LNCaP clone FGC (cell line): Measurements from ENCODE around the gene PHGDH.
A peak's percentile ranks its signal among the peaks of the same experiment; 100 is the strongest.
"Not testable (repeated sequence)": the region's sequence is repeated elsewhere in the genome, so short reads cannot be mapped to it uniquely, and the experiment has no call there.

Source experiments
- DNase-seq: peaks from one replicate; pipeline ENCODE4 v3.0.0-alpha.2; 2011; ENCODE audit warnings: low read depth
- H3K4me3 ChIP-seq: 2 replicates; pipeline ENCODE4 v1.5.1; 2011; ENCODE audit warnings: mild to moderate bottlenecking, low read depth, low read length, control low read depth
- CTCF ChIP-seq: IDR thresholded peaks from 2 replicates; pipeline ENCODE4 v1.5.1; 2012; ENCODE audit warnings: mild to moderate bottlenecking; ENCODE audit not compliant: control insufficient read depth, insufficient read depth; ENCODE audit errors: extremely low read depth

The PHGDH gene

GRCh38 chr1:119689511-119689910 is 22.2 kb upstream of the PHGDH start:
- no peak for DNase-seq
- H3K4me3 ChIP-seq, result no peak overlapping the region
- no peak for TF ChIP-seq CTCF

- not testable (repeated sequence) for H3K4me3 ChIP-seq, DNase-seq
Observed at GRCh38 chr1:119696863-119697262, 14.9 kb upstream of the PHGDH start.

- DNase-seq, result no peak
- TF ChIP-seq CTCF, result no peak
- no peak overlapping the region for H3K4me3 ChIP-seq
Observed at GRCh38 chr1:119697598-119697997, 14.1 kb upstream of the PHGDH start.

- DNase-seq, result no peak
- no peak overlapping the region for H3K4me3 ChIP-seq
- no peak for TF ChIP-seq CTCF
Observed at GRCh38 chr1:119700326-119700725, 11.4 kb upstream of the PHGDH start.

GRCh38 chr1:119701659-119702058 is 10.1 kb upstream of the PHGDH start:
- DNase-seq, result no peak
- H3K4me3 ChIP-seq, result no peak overlapping the region
- no peak for TF ChIP-seq CTCF

GRCh38 chr1:119702384-119702783 is 9.3 kb upstream of the PHGDH start:
- H3K4me3 ChIP-seq, result no peak overlapping the region
- no peak for DNase-seq
- no peak for TF ChIP-seq CTCF

- TF ChIP-seq CTCF, result no peak
- no peak overlapping the region for H3K4me3 ChIP-seq
Observed at GRCh38 chr1:119703666-119704450, 7.9 kb upstream of the PHGDH start.

GRCh38 chr1:119706599-119706998 is 5.1 kb upstream of the PHGDH start:
- DNase-seq, H3K4me3 ChIP-seq: not testable (repeated sequence)

More at GRCh38 chr1:119703666-119704450, 7.9 kb upstream of the PHGDH start:
- DNase-seq, result no peak

- H3K4me3 ChIP-seq, result peak overlapping the region; percentile 76
Observed at GRCh38 chr1:119711356-119711803, 354 bp upstream of the PHGDH start.

More at GRCh38 chr1:119711356-119711803, 354 bp upstream of the PHGDH start:
- DNase-seq, result not testable (repeated sequence)
